GM21576 (cell line): ENCODE results near the gene TTC23.

Source experiments
- ATAC-seq: cut with Tn5 transposase; IDR thresholded peaks from one replicate; pipeline ENCODE4 v1.9.1; 2021; ENCODE audit warnings: mild to moderate bottlenecking, moderate library complexity; ENCODE audit not compliant: unreplicated experiment

TTC23 gene

DNA sequence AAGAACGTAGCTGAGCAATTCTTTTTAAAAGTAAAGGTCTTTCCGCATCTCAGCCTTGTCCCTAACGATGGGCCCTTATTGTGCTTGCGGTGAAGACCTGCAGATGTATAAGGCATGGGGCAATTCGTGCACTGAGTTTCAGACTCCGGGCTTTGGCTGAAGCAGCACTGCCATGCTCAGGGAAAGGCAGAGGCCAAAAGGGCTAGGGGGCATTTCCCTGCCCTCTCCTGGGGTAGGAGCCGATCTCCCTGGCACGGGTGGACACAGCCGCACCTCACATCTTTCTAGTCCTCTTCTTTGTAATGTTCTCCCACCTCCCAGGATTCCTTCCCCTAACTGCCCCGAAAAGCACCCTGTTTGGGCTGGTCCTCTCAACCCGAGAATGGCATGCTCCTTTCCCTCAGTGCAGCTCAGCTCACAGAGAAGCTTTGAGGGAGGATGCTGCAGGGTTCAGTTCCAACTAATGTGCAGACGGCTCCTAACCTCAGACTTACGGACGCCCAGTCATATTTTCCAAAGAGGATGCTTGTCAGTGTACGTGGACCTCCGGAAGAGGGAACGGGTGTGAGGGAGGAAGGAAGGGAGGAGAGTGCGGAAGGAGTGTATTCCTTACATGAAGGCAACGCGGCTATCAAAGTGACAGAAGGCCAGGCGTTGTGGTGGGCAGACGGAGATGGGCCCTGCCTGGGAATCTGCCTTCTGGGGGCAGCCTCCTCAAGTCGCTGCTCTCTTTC lies 83.3 kb downstream of the TTC23 start:
- ATAC-seq = no peak

GRCh38 chr15:99165020-99165790 lies 84.2 kb downstream of the TTC23 start:
- ATAC-seq = no peak

DNA sequence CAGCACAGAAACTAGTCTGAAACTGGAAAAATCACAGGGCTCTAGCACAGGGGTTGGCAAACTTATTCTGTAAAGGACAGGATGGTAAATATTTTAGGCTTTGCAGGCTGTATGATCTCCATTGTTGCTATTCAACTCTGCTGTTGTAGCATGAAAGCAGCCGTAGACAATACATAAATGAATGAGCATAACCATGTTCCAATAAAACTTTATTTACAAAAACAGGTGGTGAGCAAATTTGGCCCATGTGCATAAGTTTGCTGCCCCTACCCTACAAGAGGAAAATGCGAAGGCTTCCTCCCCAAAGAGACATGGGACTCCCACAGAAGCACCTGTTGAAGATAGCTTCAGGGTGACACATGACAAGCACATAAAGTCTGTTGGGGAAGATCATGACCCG lies 85.3 kb downstream of the TTC23 start:
- ATAC-seq = no peak

DNA sequence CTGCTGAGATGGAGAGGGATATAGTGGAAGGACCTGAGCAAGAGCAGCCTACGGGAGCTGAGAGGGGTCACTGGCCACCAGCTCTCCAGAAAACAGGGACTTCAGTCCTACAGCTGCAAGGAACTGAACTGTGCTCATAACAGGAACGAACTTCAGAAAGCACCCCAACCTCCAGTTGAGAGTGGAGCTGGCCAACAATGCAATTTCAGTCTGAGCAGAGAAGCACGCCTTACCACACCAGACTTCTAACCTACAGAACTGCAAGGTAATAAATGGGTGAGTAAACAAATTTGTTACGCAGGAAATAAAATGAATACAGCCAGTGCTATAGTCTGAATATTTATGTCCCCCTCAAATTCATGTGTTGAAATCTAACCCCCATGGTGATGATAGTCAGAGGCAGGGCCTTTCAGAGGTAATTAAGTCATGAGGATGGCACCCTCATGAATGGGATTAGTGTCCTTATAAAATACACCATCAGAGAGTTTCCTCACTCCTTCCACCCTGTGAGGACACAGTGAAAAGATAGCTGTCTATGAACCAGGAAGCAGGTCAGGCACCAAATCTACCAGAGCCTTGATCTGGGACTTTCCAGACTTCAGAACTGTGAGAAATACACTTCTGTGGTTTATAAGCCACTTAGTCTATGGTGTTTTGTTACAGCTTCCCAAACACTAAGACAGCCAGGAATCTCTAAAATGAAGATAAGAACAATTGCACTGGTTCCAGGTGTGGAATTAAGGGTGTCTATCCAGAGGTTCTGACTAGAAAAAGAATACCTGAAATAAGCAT lies 85.9 kb downstream of the TTC23 start:
- no peak for ATAC-seq

- no peak for ATAC-seq
Observed at GRCh38 chr15:99158626-99159412, 90.6 kb downstream of the TTC23 start.

- no peak for ATAC-seq
Observed at GRCh38 chr15:99157456-99157855, 91.9 kb downstream of the TTC23 start.

DNA sequence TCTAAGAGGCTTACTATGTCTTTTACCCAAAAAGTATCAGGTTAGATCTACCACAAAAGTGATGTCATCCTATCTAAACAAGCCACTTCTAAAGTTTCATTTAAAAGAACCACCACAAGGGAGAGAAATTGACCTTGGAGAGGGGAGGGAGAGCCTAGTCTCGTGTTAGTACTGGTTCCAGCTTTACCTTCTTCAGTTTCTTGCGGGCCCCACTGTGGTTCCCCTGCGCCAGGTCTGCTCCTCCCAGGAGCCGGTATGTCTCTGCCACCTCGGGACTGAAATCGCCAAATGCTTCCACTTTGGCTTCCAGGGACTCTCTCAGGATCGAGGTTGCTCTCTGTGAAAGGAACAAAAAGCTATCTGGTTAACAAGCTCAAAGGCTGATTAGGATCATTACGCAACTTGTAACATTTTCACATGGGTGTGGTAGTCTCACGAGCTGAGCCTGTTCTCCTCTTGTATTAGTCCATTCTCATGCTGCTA lies 93.4 kb downstream of the TTC23 start:
- ATAC-seq = no peak

DNA sequence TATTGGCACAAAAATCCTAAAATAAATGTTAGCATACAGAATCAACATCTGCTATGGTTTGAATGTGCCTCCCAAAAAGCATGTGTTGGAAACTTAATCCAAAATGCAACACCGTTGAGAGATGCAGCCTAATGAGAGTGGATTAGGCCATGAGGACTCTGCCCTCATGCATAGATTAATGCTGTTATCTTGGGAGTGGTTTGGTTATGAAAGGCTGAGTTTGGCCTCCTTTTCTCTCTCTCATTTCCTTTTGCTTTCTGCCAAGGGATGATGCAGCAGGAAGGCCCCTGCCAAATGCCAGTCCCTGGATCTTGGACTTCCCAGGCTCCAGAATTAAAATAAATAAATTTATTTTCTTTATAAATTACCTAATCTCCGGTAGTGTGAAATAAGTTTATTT lies 95.1 kb downstream of the TTC23 start:
- ATAC-seq = no peak

- ATAC-seq = no peak
Observed at GRCh38 chr15:99153026-99153535, 96.3 kb downstream of the TTC23 start.

DNA sequence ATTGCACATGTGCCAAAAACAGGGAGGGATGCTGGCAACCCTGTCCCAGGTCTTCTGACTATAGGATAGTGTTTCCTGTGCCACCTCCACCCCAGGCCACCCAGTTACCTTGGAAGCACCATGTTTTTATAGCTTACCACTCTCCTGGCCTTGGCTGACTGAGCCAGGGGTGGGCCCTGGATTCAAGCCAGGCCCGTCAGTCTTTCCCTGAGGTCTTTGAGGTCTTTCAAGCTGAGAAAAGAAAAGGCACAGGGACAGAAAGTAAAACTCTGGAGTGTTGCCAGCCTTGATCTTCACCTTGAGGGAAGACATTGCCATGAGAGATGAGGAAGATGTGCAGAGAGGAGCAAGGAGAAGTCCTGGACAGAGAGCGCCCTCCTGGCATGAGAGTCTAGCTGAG lies 98.2 kb downstream of the TTC23 start:
- no peak for ATAC-seq

GRCh38 chr15:99149366-99149765 lies 100.0 kb downstream of the TTC23 start:
- ATAC-seq = no peak

GRCh38 chr15:99148851-99149276 lies 100.5 kb downstream of the TTC23 start:
- no peak for ATAC-seq

- ATAC-seq = no peak
Observed at GRCh38 chr15:99146661-99147060, 102.7 kb downstream of the TTC23 start.

DNA sequence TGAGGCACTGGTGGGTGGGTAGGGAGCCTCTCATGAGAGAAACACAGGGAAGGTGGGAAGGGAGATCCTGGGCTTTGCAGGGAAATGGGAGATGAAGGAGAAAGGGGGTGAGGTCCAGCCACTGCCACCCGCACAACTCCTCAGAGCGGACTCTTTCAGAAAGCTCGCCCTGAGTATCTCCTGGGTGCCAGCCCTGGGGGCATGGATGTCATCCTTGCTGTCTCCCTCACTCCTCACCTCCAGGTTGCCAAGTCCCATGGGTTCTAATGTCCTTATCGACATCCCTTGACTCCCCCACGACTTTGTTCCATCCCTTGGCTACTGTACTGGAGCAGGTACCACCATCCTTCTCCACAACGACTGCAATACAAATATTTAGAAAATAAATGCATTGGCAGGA lies 103.6 kb downstream of the TTC23 start:
- no peak for ATAC-seq

DNA sequence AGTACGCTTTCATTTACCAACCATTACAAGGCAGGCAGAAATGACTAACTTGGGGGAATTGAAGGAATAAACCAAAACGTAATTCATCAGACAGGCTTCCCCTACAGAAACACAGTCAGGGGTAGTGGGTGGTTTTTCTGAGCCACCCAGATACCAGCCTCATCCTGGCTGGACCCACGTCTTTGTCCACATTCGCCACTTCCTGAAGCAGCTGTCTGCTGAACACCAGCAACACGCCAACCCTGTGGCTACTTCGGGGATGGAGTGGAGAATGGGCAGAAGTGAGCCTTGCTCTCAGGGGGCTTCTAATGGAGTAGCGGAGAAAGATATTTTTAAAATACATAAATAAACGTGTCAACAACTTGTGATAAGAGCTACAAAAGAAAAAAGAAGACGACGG lies 104.4 kb downstream of the TTC23 start:
- no peak for ATAC-seq

DNA sequence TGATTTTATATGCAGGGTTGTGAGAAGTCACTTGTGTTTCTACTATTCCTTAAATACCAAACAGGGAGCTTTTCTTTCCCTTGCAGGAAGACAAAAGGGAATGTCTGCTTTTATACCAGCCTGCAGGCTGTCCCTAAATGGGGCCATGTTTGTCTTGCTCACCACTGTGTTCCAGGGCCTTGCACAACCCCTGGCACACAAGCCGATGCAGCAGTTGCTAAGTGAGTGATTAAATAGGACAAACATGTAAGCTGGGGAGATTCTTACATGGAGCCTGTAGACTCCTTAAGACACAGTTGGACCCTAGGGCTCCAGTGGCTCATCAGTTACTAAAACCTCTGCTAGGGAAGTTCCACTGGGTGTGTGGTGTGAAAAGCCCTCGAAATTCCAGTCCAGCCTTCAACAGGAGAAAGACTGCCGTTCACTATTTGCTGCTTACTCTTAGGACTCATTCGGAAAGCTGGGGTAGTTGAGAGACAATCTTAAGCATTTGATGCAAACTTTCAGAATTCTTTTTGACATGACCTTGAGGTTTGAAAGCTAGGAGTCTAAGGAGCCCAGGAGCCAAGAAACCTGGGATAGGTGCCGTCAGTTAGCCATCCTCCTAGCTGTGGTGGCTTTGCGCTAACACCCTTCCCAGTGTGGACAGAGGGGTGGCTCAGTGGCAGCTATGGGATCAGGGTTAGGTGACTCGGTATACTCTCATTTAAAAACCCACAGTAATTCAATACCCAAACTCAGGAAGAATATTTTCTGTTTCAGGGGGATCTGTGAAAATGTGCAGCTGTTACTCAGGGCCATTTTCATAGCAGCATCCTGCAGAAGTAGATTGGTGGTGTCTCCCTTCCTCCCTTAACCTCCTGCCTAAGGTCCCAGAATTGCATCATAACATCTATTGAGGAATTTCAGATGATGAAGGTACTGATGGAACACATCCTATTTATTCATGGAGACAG lies 105.4 kb downstream of the TTC23 start:
- ATAC-seq = no peak

GRCh38 chr15:99143242-99143641 lies 106.1 kb downstream of the TTC23 start:
- no peak for ATAC-seq

- ATAC-seq = no peak
Observed at GRCh38 chr15:99142562-99142961, 106.8 kb downstream of the TTC23 start.

DNA sequence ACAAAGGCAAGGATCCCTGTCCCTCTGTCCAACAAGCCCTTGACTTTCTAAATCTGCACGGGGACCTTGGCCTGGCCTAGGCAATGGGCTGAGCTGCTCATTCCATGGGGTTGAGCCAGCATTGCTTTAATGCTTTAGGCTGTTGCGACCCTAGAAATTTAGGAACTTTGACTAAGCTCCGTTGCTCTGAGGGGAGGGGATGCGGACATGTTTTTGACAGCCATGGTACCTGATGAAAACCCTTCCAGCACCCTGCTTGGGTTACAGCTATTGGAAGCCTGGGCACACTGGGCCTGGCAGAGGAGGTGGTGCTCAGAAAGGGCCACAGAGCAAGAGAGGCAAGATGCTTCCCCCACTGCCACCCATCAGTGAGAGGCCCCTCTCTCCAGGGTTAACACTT lies 107.4 kb downstream of the TTC23 start:
- no peak for ATAC-seq
